ENCODE measurements around the gene DIAPH3. TPM values are rescaled to one million over a fixed set of nuclear protein-coding genes. Genes with fewer than 3 reads are reported as not detected.

The DIAPH3 gene
- total and polyA plus RNA-seq, 2 of the 4 experiments (the other 2 are of a cell fraction), result 8.9 to 9.3 TPM

- Histone ChIP-seq H2BK20ac (ENCODE audit: low read depth, low read length) (no peak overlapping the region), H3K56ac (ENCODE audit: extremely low read depth, insufficient read depth, low read length) (no peak overlapping the region), H2AK9ac (replicated peaks; ENCODE audit: low read depth, low read length, poor library complexity) (no peak overlapping the region), H3K14ac (replicated peaks; ENCODE audit: low read depth, low read length) (no peak overlapping the region), H3K36me3 (ENCODE audit: control insufficient read depth, insufficient read depth, low read length) (no peaks in the 10 kb centered on the region), H2AK5ac (ENCODE audit: low read depth, low read length) (no peak overlapping the region), H3K9ac (ENCODE audit: low read depth, low read length) (no peak overlapping the region), H3K4me1 (ENCODE audit: control insufficient read depth, insufficient read depth, low read length) (no peaks in the 10 kb centered on the region), H4K91ac (ENCODE audit: insufficient read depth, low read depth, low read length) (no peak overlapping the region), H2AFZ (replicated peaks; ENCODE audit: low read length, poor library complexity) (no peak overlapping the region), H2BK15ac (ENCODE audit: low read depth, low read length) (no peak overlapping the region), H4K20me1 (ENCODE audit: insufficient read depth, low read length) (no peaks in the 10 kb centered on the region), H3K9me1 (ENCODE audit: insufficient read depth, low read length) (no peaks in the 10 kb centered on the region), H3K4ac (ENCODE audit: low read depth, low read length) (no peak overlapping the region), H2BK5ac (ENCODE audit: low read depth, low read length, poor library complexity, severe bottlenecking) (no peak overlapping the region), H3K4me3 (ENCODE audit: insufficient read depth, low read depth, low read length) (no peak overlapping the region), H3K9me3 (ENCODE audit: control insufficient read depth, insufficient read depth, low read length) (no peaks in the 10 kb centered on the region), H3K27me3 (ENCODE audit: control insufficient read depth, insufficient read depth, low read length) (no peaks in the 10 kb centered on the region), H4K5ac (ENCODE audit: low read depth, low read length) (no peak overlapping the region), H3K27ac (ENCODE audit: insufficient read depth, low read length) (no peak overlapping the region), H3K18ac (ENCODE audit: low read depth, low read length) (no peak overlapping the region), H3K4me2 (ENCODE audit: low read depth, low read length) (no peak overlapping the region), H4K8ac (ENCODE audit: low read depth in 2 of 2, low read length in 2 of 2) (no peak overlapping the region), H3K23ac (ENCODE audit: low read depth, low read length) (no peak overlapping the region), H3K79me1 (ENCODE audit: low read depth in 1 of 2, low read length in 2 of 2) (peaks cover 0 to 3% of the 10 kb centered on the region in 2 experiments; a peak in 1 of 4 replicates), H2BK120ac (ENCODE audit: low read depth, low read length) (no peak overlapping the region)
- no peak for DNase-seq
- no TSS peak for BruUV-seq (replicated peaks)
- ATAC-seq (ENCODE audit: low read depth), result no peak
- TF ChIP-seq NFE2L2 (IDR thresholded peaks at IDR 0.05; ENCODE audit: low read depth, low read length) (no peak), RAD21 (IDR thresholded peaks at IDR 0.05; ENCODE audit: low read length) (no peak), POLR2A (IDR thresholded peaks at IDR 0.05; ENCODE audit: low read depth, low read length) (no peak), RCOR1 (IDR thresholded peaks at IDR 0.05; ENCODE audit: insufficient replicate concordance, low read length) (no peak), CHD1 (IDR thresholded peaks at IDR 0.05; ENCODE audit: low read depth, low read length) (no peak), SMC3 (IDR thresholded peaks at IDR 0.05; ENCODE audit: low read depth, low read length) (no peak)
- TF ChIP-seq, protein P1, sequence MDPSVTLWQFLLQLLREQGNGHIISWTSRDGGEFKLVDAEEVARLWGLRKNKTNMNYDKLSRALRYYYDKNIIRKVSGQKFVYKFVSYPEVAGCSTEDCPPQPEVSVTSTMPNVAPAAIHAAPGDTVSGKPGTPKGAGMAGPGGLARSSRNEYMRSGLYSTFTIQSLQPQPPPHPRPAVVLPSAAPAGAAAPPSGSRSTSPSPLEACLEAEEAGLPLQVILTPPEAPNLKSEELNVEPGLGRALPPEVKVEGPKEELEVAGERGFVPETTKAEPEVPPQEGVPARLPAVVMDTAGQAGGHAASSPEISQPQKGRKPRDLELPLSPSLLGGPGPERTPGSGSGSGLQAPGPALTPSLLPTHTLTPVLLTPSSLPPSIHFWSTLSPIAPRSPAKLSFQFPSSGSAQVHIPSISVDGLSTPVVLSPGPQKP (IDR thresholded peaks at IDR 0.05; ENCODE audit: borderline replicate concordance, low read depth, low read length), result no peak
- ChIA-PET CTCF (interaction anchor here (0.6 kb wide), 1 partner anchor 333 kb away, joined by 4 read pairs; no protein-coding TSS in a partner anchor), POLR2A (ENCODE audit: unreplicated experiment) (no interaction called here)
- 67% methylated on average over 3 of the region's 6 CpGs; no CpG with 5 or more reads in 1 of the 2 experiments for WGBS, 2 experiments (ENCODE audit: extremely low coverage in 2 of 2, insufficient read length in 1 of 2)
- intact Hi-C loops (cut with micrococcal nuclease), result no loop called here
- dilution Hi-C loops (cut with HindIII; ENCODE audit: low sequenced_read_pairs, unreplicated experiment), result no loop called here
- in situ Hi-C loops (cut with MboI; ENCODE audit: low sequenced_read_pairs), result no loop called here
Observed at GRCh38 chr13:59734393-59734792, 429.3 kb downstream of the DIAPH3 start.
